Right atrium auricular region (tissue), 2 donors: ENCODE measurements around the gene HAP1. TPM values are rescaled to one million over a fixed set of nuclear protein-coding genes. Genes with fewer than 3 reads are reported as not detected.

ENCODE experiments used
- DNase-seq: peaks from one replicate; pipeline ENCODE4 v3.0.0-alpha.2; 2019; ENCODE audit warnings: low spot score
- H3K27ac ChIP-seq, 2 donors: fragments of 200-600 bp; sonication (generic); 1 replicate in 1 of 2; 2 replicates in 1 of 2; pipeline ENCODE4 v1.5.1; 2016 to 2019
- H3K27me3 ChIP-seq, 2 donors: fragments of 200-600 bp; sonication (generic); one replicate each; pipeline versions ENCODE4 v1.5.1 to v1.6.0; 2017 to 2019
- H3K36me3 ChIP-seq: fragments of 200-600 bp; sonication (generic); one replicate; pipeline ENCODE4 v1.5.1; 2016
- H3K4me1 ChIP-seq, 2 donors: fragments of 200-600 bp; sonication (generic); one replicate each; pipeline versions ENCODE4 v1.5.1 to v1.6.0; 2017 to 2019
- H3K4me3 ChIP-seq, 2 donors: fragments of 200-600 bp; sonication (generic); 1 replicate in 1 of 2; 2 replicates in 1 of 2; pipeline ENCODE4 v1.5.1; 2017 to 2019; ENCODE audit warnings: mild to moderate bottlenecking in 1 of 2, moderate library complexity in 1 of 2
- H3K9me3 ChIP-seq, 2 donors: fragments of 200-600 bp; sonication (generic); one replicate each; pipeline ENCODE4 v1.5.1; 2019
- total RNA-seq, 2 donors: library from RNA; depleted of rRNA; stranded (reverse); fragments of >200 nt; gene quantifications; one replicate each; pipeline ENCODE4 v1.1.0, GENCODE V29; 2016
- TF ChIP-seq, protein P1 (sequence below), 2 donors: fragments of 200-600 bp; sonication (generic); IDR thresholded peaks; one replicate each; pipeline ENCODE4 v1.5.1; 2019; ENCODE audit warnings: antibody characterized with exemption in 2 of 2

HAP1 gene
- total RNA-seq, 2 donors from 2014 or later = 0.08 TPM; not detected in 1

DNA sequence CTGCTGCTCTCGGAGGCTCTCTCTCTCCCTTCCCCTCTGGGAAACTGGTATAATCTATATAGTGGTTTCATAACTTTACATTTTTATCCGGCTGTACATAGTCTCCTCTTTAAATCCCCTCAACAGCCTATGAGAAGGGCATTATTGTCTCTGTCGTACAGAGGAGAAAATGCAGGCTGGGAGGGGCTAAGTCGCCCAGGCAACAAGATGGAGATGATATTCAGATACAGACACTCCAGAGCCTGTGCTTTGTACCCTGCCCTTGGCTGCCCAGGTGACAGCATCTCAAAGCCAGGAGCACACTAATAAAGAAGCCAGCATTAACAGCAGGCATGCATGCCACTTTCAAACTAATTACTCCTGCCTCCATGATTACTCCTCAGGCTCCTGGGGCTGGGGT lies 50.4 kb downstream of the HAP1 start:
- TF ChIP-seq, protein P1, sequence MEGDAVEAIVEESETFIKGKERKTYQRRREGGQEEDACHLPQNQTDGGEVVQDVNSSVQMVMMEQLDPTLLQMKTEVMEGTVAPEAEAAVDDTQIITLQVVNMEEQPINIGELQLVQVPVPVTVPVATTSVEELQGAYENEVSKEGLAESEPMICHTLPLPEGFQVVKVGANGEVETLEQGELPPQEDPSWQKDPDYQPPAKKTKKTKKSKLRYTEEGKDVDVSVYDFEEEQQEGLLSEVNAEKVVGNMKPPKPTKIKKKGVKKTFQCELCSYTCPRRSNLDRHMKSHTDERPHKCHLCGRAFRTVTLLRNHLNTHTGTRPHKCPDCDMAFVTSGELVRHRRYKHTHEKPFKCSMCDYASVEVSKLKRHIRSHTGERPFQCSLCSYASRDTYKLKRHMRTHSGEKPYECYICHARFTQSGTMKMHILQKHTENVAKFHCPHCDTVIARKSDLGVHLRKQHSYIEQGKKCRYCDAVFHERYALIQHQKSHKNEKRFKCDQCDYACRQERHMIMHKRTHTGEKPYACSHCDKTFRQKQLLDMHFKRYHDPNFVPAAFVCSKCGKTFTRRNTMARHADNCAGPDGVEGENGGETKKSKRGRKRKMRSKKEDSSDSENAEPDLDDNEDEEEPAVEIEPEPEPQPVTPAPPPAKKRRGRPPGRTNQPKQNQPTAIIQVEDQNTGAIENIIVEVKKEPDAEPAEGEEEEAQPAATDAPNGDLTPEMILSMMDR (IDR thresholded peaks at IDR 0.05) = no peak
- DNase-seq = no peak
- H3K27ac ChIP-seq = no peak overlapping the region
- no peaks in the 10 kb centered on the region for H3K36me3 ChIP-seq
- H3K4me3 ChIP-seq = no peak overlapping the region
- H3K27me3 ChIP-seq = no peaks in the 10 kb centered on the region
- H3K9me3 ChIP-seq = no peaks in the 10 kb centered on the region
- H3K4me1 ChIP-seq = peaks cover 0 to 7% of the 10 kb centered on the region in 2 donors

DNA sequence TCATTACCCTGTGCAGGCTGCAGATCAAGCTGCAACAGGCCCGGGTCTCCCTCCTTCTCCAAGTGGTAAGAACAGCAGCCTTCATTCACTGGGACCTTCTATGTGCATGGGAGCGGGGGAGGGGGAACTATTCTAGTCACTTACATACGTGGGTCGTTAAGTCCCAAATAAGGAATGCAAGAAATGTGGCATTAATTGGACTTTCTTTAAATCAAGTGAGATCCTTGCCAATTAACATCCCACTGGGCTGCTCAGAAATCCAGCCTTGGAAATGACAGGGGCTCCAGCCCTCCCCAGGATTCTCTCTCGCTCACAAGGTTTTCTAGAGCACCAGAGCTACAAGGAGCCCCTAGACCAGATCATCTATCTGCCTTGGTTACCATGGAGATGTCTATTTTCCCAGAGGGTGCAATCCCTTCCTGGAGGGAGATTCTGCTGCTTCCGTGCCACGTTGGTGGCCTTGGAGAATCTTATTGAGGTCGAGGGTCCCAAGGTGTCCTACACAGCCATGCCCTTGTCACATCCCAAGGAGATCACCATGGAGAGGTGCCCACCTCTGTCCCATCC lies 50.9 kb downstream of the HAP1 start:
- Histone ChIP-seq H3K36me3 (no peaks in the 10 kb centered on the region), H3K27ac (no peak overlapping the region), H3K27me3 (no peaks in the 10 kb centered on the region), H3K9me3 (no peaks in the 10 kb centered on the region), H3K4me1 (peaks cover 0 to 7% of the 10 kb centered on the region in 2 donors), H3K4me3 (no peak overlapping the region)
- DNase-seq = no peak
- TF ChIP-seq, protein P1 (IDR thresholded peaks at IDR 0.05) = no peak

DNA sequence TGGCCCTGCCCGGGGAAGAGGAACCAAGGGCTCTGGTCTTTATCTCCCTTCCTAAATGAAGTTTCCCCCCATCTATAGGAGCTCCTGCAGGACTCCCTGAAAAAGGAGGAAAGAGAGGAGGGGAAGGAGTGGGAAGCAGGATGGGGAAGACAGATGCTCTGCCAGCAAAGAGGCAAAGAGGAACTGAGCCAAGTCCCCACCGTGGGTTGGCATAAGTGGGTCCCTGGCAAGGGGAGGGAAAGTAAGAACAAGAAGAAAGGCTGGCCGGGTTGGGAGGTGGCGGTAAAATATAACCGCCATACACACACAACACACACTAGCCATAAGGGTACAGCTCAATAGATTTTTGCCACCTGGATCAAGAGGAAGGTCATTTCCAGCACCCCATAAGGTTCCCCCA lies 51.8 kb downstream of the HAP1 start:
- H3K4me3 ChIP-seq = no peak overlapping the region
- no peaks in the 10 kb centered on the region for H3K9me3 ChIP-seq
- no peaks in the 10 kb centered on the region for H3K36me3 ChIP-seq
- H3K27me3 ChIP-seq = no peaks in the 10 kb centered on the region
- no peak for DNase-seq
- peaks cover 0 to 2% of the 10 kb centered on the region in 2 donors for H3K4me1 ChIP-seq
- TF ChIP-seq, protein P1 (IDR thresholded peaks at IDR 0.05) = no peak
- H3K27ac ChIP-seq = no peak overlapping the region

DNA sequence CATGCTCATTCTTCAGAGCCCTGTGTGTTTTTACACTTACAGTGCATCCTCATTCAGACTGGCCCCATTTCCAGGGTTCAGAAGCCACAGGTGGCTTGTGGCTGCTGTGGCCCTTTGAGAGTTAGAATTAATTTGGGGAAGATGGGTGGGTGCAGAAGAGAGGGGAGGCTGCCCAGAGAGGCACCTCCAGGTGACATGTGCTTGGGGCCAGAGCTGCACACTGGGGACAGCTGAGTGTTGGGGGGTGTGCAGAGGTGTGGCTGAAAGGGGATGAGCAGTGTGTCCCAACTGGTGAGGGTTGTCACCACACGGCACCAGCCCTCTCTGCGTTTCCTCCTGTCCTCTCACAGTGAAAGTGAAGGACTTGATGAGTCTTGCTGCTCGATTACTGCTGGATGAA lies 52.7 kb downstream of the HAP1 start:
- H3K4me3 ChIP-seq = no peak overlapping the region
- H3K9me3 ChIP-seq = no peaks in the 10 kb centered on the region
- H3K4me1 ChIP-seq = no peaks in the 10 kb centered on the region
- H3K27me3 ChIP-seq = no peaks in the 10 kb centered on the region
- no peaks in the 10 kb centered on the region for H3K36me3 ChIP-seq
- TF ChIP-seq, protein P1 (IDR thresholded peaks at IDR 0.05) = no peak
- no peak for DNase-seq
- H3K27ac ChIP-seq = no peak overlapping the region

DNA sequence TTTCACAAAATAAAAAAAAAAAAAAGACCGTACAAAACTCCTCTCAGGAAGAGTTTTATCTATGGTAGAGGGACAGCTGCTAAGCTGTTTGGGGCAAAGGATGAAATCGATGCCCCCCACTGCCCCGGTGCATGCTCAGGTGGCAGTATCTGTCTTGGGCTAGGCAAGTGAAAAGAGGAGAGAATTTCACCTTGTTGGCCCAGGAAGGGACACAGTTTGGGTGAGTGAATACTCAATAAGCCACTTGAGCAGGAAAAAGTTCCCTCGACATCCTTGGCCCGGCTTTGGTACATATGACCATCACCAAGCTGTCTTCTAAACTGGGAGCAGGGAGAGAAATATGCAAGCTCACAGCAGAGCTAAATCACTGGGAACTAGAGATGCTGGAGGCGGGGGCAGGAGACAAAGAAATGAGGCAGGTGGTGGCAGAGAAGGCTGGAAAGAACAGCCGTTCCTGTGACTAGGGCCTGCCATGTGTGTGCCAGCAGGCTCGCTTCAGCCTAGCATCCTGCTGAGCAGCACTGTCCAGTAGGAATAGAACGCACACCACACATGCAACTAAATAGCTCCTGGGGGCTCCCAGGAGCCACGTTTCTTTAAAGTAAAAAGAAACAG lies 53.9 kb downstream of the HAP1 start:
- H3K27me3 ChIP-seq = no peaks in the 10 kb centered on the region
- DNase-seq = no peak
- H3K27ac ChIP-seq = no peak overlapping the region
- no peaks in the 10 kb centered on the region for H3K4me1 ChIP-seq
- H3K4me3 ChIP-seq = no peak overlapping the region
- H3K9me3 ChIP-seq = no peaks in the 10 kb centered on the region
- H3K36me3 ChIP-seq = no peaks in the 10 kb centered on the region
- TF ChIP-seq, protein P1 (IDR thresholded peaks at IDR 0.05) = no peak
